ENCODE data around the gene ITFG1. TPM values are rescaled to one million over a fixed set of nuclear protein-coding genes. Genes with fewer than 3 reads are reported as not detected.

The ITFG1 gene
- total RNA-seq, 1 experiment from 2014 or later = 65.5 TPM

DNA sequence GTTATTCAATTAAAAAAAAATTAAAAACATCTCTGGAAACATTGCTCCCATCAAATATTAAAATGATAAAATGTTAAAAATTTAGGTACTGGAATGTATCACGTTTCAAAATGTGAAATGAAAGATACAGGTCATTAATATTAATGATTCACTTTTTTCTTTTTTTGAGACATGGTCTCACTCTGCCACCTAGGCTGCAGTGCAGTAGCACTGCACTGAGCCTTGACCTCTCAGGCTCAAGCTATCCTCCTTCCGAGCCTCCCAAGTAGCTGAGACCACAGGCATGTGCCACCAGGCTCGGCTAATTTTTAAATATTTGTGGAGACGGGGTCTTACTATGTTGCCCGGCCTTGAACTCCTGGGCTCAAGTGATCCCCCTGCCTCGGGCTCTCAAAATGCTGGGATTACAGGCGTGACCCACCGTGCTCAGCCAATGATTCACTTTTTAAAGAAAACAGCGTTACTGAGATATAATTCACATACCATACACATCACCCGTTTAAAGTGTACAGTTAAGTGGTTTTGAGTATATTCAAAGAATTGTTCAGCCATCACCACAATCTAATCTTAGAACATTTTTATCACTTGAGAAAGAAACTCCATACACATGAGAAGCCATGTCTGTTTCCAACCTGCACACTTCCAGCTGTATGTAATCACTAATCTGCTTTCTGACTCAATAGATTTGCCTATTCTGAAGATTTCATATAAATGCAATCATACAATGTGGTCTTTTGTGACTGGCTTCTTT lies 298.0 kb downstream of the ITFG1 start:
- H3K9me3 Mint-ChIP-seq (ENCODE audit: low read depth, unreplicated experiment) = no peaks in the 10 kb centered on the region
- CTCF ChIA-PET = no interaction called here
- no peak overlapping the region for H3K4me3 Mint-ChIP-seq (ENCODE audit: low read depth, unreplicated experiment)

DNA sequence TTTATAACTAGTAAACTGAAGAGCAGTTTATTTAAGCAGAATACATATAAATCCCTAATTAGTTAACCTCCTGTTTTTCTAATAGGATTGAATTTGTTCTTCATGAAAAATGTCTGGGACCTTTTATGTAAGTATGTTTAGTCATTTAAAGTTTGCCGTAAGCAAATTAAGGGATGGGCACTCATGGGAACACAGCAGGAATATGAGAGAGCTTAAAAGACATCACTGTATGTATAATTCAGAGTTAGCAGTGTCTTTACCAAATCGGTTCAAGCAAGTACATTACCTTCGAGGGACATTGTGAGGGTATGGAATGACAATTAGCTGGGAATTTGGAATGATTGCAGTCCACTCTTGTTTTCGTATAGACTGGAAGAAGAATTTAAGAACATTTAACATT lies 299.4 kb downstream of the ITFG1 start:
- no TSS peak for BruUV-seq (replicated peaks)
- Mint-ChIP-seq H3K4me1 (ENCODE audit: low read depth, unreplicated experiment) (no peaks in the 10 kb centered on the region), H3K9me3 (ENCODE audit: low read depth, unreplicated experiment) (no peaks in the 10 kb centered on the region), H3K36me3 (ENCODE audit: insufficient read depth, unreplicated experiment) (peaks cover 3% of the 10 kb centered on the region), H3K27me3 (ENCODE audit: unreplicated experiment) (no peaks in the 10 kb centered on the region), H3K4me3 (ENCODE audit: low read depth, unreplicated experiment) (no peak overlapping the region), H3K27ac (ENCODE audit: unreplicated experiment) (no peak overlapping the region)
- DNase-seq = no peak
- TF ChIP-seq, protein P1, sequence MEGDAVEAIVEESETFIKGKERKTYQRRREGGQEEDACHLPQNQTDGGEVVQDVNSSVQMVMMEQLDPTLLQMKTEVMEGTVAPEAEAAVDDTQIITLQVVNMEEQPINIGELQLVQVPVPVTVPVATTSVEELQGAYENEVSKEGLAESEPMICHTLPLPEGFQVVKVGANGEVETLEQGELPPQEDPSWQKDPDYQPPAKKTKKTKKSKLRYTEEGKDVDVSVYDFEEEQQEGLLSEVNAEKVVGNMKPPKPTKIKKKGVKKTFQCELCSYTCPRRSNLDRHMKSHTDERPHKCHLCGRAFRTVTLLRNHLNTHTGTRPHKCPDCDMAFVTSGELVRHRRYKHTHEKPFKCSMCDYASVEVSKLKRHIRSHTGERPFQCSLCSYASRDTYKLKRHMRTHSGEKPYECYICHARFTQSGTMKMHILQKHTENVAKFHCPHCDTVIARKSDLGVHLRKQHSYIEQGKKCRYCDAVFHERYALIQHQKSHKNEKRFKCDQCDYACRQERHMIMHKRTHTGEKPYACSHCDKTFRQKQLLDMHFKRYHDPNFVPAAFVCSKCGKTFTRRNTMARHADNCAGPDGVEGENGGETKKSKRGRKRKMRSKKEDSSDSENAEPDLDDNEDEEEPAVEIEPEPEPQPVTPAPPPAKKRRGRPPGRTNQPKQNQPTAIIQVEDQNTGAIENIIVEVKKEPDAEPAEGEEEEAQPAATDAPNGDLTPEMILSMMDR (IDR thresholded peaks at IDR 0.05; ENCODE audit: unreplicated experiment) = no peak
- CTCF ChIA-PET = no interaction called here
- intact Hi-C loops (cut with micrococcal nuclease; ENCODE audit: unreplicated experiment) = no loop called here

More for the DNA sequence above, 298.0 kb downstream of the ITFG1 start:
- BruUV-seq (replicated peaks) = no TSS peak
- Mint-ChIP-seq H3K27ac (ENCODE audit: unreplicated experiment) (no peak overlapping the region), H3K4me1 (ENCODE audit: low read depth, unreplicated experiment) (no peaks in the 10 kb centered on the region), H3K27me3 (ENCODE audit: unreplicated experiment) (no peaks in the 10 kb centered on the region), H3K36me3 (ENCODE audit: insufficient read depth, unreplicated experiment) (peaks cover 3% of the 10 kb centered on the region)
- intact Hi-C loops (cut with micrococcal nuclease; ENCODE audit: unreplicated experiment) = no loop called here
- TF ChIP-seq, protein P1 (IDR thresholded peaks at IDR 0.05; ENCODE audit: unreplicated experiment) = no peak
- DNase-seq = no peak

GRCh38 chr16:47160422-47160821 lies 300.4 kb downstream of the ITFG1 start:
- H3K27me3 Mint-ChIP-seq (ENCODE audit: unreplicated experiment) = no peaks in the 10 kb centered on the region
- no peak for DNase-seq
- H3K27ac Mint-ChIP-seq (ENCODE audit: unreplicated experiment) = no peak overlapping the region
- no peaks in the 10 kb centered on the region for H3K4me1 Mint-ChIP-seq (ENCODE audit: low read depth, unreplicated experiment)
- no TSS peak for BruUV-seq (replicated peaks)
- H3K9me3 Mint-ChIP-seq (ENCODE audit: low read depth, unreplicated experiment) = no peaks in the 10 kb centered on the region
- intact Hi-C loops (cut with micrococcal nuclease; ENCODE audit: unreplicated experiment) = no loop called here
- no peak overlapping the region for H3K4me3 Mint-ChIP-seq (ENCODE audit: low read depth, unreplicated experiment)
- peaks cover 3% of the 10 kb centered on the region for H3K36me3 Mint-ChIP-seq (ENCODE audit: insufficient read depth, unreplicated experiment)
- CTCF ChIA-PET = no interaction called here
- TF ChIP-seq, protein P1 (IDR thresholded peaks at IDR 0.05; ENCODE audit: unreplicated experiment) = no peak

DNA sequence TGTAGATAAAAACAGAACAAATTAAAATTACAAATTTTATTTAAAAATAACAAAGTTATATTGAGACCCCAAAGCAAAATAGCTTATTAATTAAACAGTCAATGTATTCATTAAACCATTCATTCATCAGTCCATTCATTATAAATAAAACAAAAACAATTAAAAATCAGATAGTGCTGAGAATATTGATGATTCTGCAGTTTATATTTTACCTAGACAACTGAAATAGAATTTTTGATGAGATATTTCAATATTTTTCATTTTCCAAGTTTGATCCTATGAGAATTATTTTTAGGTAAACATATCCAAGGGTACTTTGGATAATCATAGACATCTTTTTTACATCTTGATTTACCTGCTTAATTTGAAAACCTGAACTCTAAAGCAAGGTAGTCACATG lies 301.9 kb downstream of the ITFG1 start:
- Mint-ChIP-seq H3K27me3 (ENCODE audit: unreplicated experiment) (no peaks in the 10 kb centered on the region), H3K4me3 (ENCODE audit: low read depth, unreplicated experiment) (no peak overlapping the region), H3K9me3 (ENCODE audit: low read depth, unreplicated experiment) (no peaks in the 10 kb centered on the region), H3K4me1 (ENCODE audit: low read depth, unreplicated experiment) (no peaks in the 10 kb centered on the region), H3K27ac (ENCODE audit: unreplicated experiment) (no peak overlapping the region), H3K36me3 (ENCODE audit: insufficient read depth, unreplicated experiment) (peaks cover 3% of the 10 kb centered on the region)
- BruUV-seq (replicated peaks) = no TSS peak
- CTCF ChIA-PET = no interaction called here
- TF ChIP-seq, protein P1 (IDR thresholded peaks at IDR 0.05; ENCODE audit: unreplicated experiment) = no peak
- no peak for DNase-seq
- intact Hi-C loops (cut with micrococcal nuclease; ENCODE audit: unreplicated experiment) = no loop called here
